Neural crest cell (in vitro differentiated cells): ENCODE results near the gene CXCL13. TPM values are rescaled to one million over a fixed set of nuclear protein-coding genes. Genes with fewer than 3 reads are reported as not detected.
"Not testable (repeated sequence)": the region's sequence is repeated elsewhere in the genome, so short reads cannot be mapped to it uniquely, and the experiment has no call there.

ENCODE experiments used
- DNase-seq: peaks from one replicate; pipeline ENCODE4 v3.0.0; 2021; ENCODE audit warnings: low read depth, mixed read lengths, low spot score
- H3K27ac Mint-ChIP-seq: one replicate; pipeline ENCODE4 v1.8.0; 2021; ENCODE audit warnings: mild to moderate bottlenecking, mixed read lengths; ENCODE audit not compliant: unreplicated experiment
- H3K27me3 Mint-ChIP-seq: 2 replicates; pipeline ENCODE4 v1.8.0; 2021; ENCODE audit warnings: low read depth, mild to moderate bottlenecking, mixed read lengths
- H3K36me3 Mint-ChIP-seq: 2 replicates; pipeline ENCODE4 v1.8.0; 2021; ENCODE audit warnings: low read depth, mild to moderate bottlenecking, mixed read lengths
- H3K4me1 Mint-ChIP-seq: 2 replicates; pipeline ENCODE4 v1.8.0; 2021; ENCODE audit warnings: mixed read lengths
- H3K4me3 Mint-ChIP-seq: one replicate; pipeline ENCODE4 v1.8.0; 2021; ENCODE audit warnings: mild to moderate bottlenecking, mixed read lengths
- H3K9me3 Mint-ChIP-seq: 2 replicates; pipeline ENCODE4 v1.8.0; 2021; ENCODE audit warnings: mixed read lengths
- long read RNA-seq: library from polyadenylated mRNA; unstranded; transcript quantifications from one replicate; pipeline ENCODE4 v2.0.0, GENCODE V29; 2020
- total RNA-seq: library from RNA; stranded (reverse); gene quantifications from 2 replicates; pipeline ENCODE4 v1.2.1, GENCODE V29; 2021
- TF ChIP-seq, protein P1 (sequence below): fragments of 200-600 bp; sonication (generic); conservative IDR thresholded peaks from 2 replicates; pipeline ENCODE4 v1.5.0; 2021; ENCODE audit warnings: antibody characterized with exemption, mild to moderate bottlenecking

Gene CXCL13, protein sequence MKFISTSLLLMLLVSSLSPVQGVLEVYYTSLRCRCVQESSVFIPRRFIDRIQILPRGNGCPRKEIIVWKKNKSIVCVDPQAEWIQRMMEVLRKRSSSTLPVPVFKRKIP
- total RNA-seq, result not detected in 2 replicates
- long read RNA-seq, result 0 reads

DNA sequence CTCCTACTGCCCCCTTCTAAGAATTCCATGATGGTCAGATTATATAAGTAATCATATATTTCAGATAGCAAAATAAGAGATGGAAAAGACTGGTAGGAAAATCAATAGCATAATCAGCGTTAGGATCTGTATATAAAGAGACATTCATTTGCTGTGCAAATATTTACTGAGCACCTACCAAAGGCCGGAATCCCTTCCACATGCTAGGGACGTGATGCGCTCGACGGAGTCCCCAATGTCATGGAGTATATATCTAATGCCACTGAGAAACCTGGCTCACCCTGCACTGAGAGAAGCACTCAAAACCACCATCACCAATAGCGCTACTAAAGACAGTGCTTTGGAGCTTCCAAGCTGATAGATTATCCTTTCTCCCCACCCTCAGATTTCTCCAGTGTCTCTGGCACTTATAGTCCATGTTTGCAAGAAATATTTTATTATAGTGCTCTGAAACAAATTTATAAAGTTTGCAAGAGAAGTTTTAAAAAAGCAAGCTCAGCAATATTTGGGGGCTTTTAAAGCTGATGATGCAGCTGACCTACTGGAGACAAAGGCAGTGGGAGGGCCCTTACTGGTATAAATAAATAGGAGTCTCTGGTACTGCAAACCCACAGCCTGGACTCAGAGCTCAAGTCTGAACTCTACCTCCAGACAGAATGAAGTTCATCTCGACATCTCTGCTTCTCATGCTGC, at the start of gene CXCL13:
CXCL13 (plus strand) TSS at position 611 of the 693 bp plus-strand sequence; CDS start at position 657, 46 bp downstream.
- H3K4me3 Mint-ChIP-seq, result no peak within 1 kb of the TSS
- no peak for DNase-seq
- H3K4me1 Mint-ChIP-seq, result no peaks in the 10 kb centered on the region
- H3K9me3 Mint-ChIP-seq, result no peaks in the 10 kb centered on the region
- TF ChIP-seq, protein P1, sequence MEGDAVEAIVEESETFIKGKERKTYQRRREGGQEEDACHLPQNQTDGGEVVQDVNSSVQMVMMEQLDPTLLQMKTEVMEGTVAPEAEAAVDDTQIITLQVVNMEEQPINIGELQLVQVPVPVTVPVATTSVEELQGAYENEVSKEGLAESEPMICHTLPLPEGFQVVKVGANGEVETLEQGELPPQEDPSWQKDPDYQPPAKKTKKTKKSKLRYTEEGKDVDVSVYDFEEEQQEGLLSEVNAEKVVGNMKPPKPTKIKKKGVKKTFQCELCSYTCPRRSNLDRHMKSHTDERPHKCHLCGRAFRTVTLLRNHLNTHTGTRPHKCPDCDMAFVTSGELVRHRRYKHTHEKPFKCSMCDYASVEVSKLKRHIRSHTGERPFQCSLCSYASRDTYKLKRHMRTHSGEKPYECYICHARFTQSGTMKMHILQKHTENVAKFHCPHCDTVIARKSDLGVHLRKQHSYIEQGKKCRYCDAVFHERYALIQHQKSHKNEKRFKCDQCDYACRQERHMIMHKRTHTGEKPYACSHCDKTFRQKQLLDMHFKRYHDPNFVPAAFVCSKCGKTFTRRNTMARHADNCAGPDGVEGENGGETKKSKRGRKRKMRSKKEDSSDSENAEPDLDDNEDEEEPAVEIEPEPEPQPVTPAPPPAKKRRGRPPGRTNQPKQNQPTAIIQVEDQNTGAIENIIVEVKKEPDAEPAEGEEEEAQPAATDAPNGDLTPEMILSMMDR, result no peak
- H3K36me3 Mint-ChIP-seq, result no peaks in the 10 kb centered on the region
- H3K27me3 Mint-ChIP-seq, result peaks cover 2% of the 10 kb centered on the region
- no peak within 1 kb of the TSS for H3K27ac Mint-ChIP-seq

DNA sequence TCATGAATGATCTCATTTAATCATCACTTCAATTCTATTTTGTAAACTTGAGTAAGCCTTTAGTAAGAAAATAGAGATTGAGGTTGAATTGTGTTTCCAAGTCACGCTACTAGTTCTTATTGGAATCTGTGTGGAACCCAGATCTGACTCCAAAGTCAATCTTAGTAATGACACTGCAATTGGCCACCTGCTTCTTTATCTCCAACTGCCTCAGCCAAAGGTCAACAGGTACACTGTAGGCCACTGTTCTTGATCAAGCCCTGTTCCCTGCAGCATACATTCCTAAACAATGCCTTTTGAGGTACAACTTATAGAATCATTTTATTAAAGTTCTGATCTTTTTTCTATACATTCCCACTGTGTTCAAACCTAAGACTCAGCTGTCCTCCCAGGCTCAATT, 45.5 kb upstream of the CXCL13 start:
- TF ChIP-seq, protein P1, result no peak
- H3K36me3 Mint-ChIP-seq, result no peaks in the 10 kb centered on the region
- H3K27me3 Mint-ChIP-seq, result no peaks in the 10 kb centered on the region
- H3K4me3 Mint-ChIP-seq, result no peak overlapping the region
- peaks cover 9% of the 10 kb centered on the region for H3K9me3 Mint-ChIP-seq
- no peaks in the 10 kb centered on the region for H3K4me1 Mint-ChIP-seq
- DNase-seq, result no peak
- H3K27ac Mint-ChIP-seq, result no peak overlapping the region

DNA sequence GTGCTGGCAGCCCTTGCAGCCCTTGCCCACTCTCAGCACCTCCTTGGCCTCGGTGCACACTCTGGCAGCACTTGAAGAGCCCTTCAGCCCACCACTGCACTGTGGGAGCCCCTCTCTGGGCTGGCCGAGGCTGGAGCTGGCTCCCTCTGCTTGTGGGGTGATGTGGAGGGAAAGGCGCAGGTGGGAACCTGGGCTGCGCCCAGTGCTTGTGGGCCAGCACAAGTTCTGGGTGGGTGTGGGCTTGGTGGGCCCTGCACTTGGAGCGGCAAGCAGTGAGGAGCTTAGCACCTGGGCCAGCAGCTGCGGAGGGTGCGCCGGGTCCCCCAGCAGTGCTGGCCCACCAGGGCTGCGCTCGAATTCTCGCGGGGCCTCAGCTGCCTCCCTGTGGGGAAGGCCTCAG, 43.9 kb upstream of the CXCL13 start:
- H3K36me3 Mint-ChIP-seq, H3K27me3 Mint-ChIP-seq, DNase-seq, H3K4me1 Mint-ChIP-seq, H3K27ac Mint-ChIP-seq, H3K4me3 Mint-ChIP-seq, H3K9me3 Mint-ChIP-seq: not testable (repeated sequence)

DNA sequence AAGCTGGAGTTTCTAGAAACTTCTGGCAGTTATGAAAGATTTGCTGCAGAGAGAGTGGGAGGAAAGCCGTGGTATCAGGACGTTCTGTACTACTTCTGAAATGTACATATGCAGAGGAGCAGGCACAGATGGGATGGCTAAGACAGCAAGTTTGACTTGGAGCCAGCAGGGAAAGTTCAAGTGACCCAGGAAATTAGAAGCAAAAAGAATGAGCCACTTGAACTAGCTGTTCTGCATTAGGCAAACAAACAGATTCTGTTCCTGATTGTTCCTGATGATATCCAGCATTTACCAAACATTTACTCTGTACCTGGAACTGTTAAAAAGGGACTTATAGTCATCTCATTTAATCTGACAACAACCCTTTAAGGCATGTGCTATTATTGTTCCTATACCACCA, 41.4 kb upstream of the CXCL13 start:
- H3K4me3 Mint-ChIP-seq, result no peak overlapping the region
- TF ChIP-seq, protein P1, result no peak
- peaks cover 6% of the 10 kb centered on the region for H3K27me3 Mint-ChIP-seq
- H3K27ac Mint-ChIP-seq, result no peak overlapping the region
- no peak for DNase-seq
- H3K4me1 Mint-ChIP-seq, result no peaks in the 10 kb centered on the region
- peaks cover 3% of the 10 kb centered on the region for H3K36me3 Mint-ChIP-seq
- peaks cover 17% of the 10 kb centered on the region for H3K9me3 Mint-ChIP-seq

DNA sequence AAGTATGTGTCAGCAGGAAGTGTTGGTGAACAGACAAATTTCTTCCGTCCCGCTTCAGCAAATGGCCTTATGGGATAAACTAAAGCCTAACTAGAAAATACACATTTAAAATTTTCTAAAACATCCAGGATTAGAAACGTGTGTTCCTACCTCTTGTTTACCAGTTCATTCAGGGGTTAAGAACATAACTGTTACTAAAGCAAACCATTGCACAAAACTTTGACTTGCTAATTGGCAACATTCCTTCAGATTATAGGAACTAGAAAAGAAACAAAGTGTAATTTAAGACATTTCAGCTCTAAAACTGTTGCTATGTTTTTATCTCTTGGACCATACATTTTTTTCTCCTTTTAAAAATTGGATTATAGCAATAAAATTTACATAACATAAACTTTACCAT, 39.5 kb upstream of the CXCL13 start:
- H3K27ac Mint-ChIP-seq, result no peak overlapping the region
- H3K4me1 Mint-ChIP-seq, result no peaks in the 10 kb centered on the region
- no peak overlapping the region for H3K4me3 Mint-ChIP-seq
- H3K27me3 Mint-ChIP-seq, result peaks cover 6% of the 10 kb centered on the region
- TF ChIP-seq, protein P1, result no peak
- peaks cover 3% of the 10 kb centered on the region for H3K36me3 Mint-ChIP-seq
- peaks cover 22% of the 10 kb centered on the region for H3K9me3 Mint-ChIP-seq
- DNase-seq, result no peak

DNA sequence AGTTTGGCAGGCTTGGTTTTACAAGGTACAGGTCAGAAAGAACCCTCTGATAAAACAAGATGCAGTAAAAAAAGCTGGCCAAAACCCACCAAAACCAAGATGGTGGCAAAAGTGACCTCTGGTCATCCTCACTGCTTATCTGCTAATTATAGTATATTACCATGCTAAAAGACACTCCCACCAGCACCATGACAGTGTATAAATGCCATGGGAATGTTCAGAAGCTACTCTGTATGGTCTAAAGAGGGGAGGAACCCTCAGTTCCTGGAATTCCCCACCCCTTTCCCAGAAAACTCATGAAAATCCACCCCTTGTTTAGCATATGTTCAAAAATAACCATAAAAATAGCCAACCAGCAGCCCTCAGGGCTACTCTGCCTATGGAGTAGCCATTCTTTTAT, 38.1 kb upstream of the CXCL13 start:
- Mint-ChIP-seq H3K4me3 (no peak overlapping the region), H3K36me3 (peaks cover 5% of the 10 kb centered on the region), H3K4me1 (no peaks in the 10 kb centered on the region), H3K27me3 (peaks cover 6% of the 10 kb centered on the region), H3K9me3 (peaks cover 25% of the 10 kb centered on the region), H3K27ac (no peak overlapping the region)
- no peak for DNase-seq
- TF ChIP-seq, protein P1, result no peak

DNA sequence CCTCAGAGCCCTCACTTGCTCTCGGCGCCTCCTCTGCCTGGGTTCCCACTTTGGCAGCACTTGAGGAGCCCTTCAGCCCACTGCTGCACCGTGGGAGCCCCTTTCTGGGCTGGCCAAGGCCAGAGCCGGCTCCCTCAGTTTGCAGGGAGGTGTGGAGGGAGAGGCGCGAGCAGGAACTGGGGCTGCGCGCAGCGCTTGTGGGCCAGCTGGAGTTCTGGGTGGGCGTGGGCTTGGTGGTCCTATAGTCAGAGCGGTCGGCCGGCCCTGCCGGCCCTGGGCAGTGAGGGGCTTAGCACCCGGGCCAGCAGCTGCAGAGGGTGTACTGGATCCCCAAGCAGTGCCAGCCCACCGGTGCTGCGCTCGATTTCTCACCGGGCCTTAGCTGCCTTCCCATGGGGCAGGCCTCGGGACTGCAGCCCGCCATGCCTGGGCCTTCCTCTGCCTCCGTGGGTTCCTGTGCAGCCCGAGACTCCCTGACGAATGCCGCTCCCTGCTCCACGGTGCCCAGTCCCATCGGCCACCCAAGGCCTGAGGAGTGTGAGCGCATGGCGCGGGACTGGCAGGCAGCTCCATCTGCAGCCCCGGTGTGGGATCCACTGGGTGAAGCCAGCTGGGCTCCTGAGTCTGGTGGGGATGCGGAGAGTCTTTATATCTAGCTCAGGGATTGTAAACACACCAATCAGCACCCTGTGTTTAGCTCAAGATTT, 35.0 kb upstream of the CXCL13 start:
- peaks cover 25% of the 10 kb centered on the region for H3K9me3 Mint-ChIP-seq
- not testable (repeated sequence) for H3K4me3 Mint-ChIP-seq, H3K27me3 Mint-ChIP-seq, H3K4me1 Mint-ChIP-seq, H3K36me3 Mint-ChIP-seq, H3K27ac Mint-ChIP-seq, DNase-seq
